WTC11 (cell line): ENCODE results near the gene AMMECR1. TPM values are rescaled to one million over a fixed set of nuclear protein-coding genes. Genes with fewer than 3 reads are reported as not detected.

Experiments
- ATAC-seq: fragments of 200-7000 bp; cut with Tn5 transposase; 2 replicates; pipeline ENCODE4 v1.10.0; 2021; ENCODE audit warnings: mild to moderate bottlenecking, moderate library complexity
- CTCF ChIA-PET: fragments of 300-600 bp; sonication (Branson Sonifier 250); formaldehyde crosslinking; loops from one replicate; lab custom pipeline; 2021; ENCODE audit warnings: antibody characterized with exemption; lab: Charles Lee
- POLR2A ChIA-PET: fragments of 350-600 bp; sonication (Branson Sonifier 250); formaldehyde crosslinking; loops from one replicate; lab custom pipeline; 2021; ENCODE audit warnings: antibody characterized with exemption; lab: Charles Lee
- DNase-seq: peaks from one replicate; pipeline ENCODE4 v3.0.0; 2021; ENCODE audit warnings: low spot score
- H3K27ac Mint-ChIP-seq: 2 replicates; pipeline ENCODE4 v1.8.0; 2021; ENCODE audit warnings: mixed read lengths
- H3K27me3 Mint-ChIP-seq: 2 replicates; pipeline ENCODE4 v1.8.0; 2021; ENCODE audit warnings: low read depth, mild to moderate bottlenecking, moderate library complexity, mixed read lengths
- H3K36me3 Mint-ChIP-seq: 2 replicates; pipeline ENCODE4 v1.8.0; 2021; ENCODE audit warnings: mixed read lengths
- H3K4me1 Mint-ChIP-seq: 2 replicates; pipeline ENCODE4 v1.8.0; 2022; ENCODE audit warnings: mixed read lengths
- H3K4me3 Mint-ChIP-seq: 2 replicates; pipeline ENCODE4 v1.8.0; 2021; ENCODE audit warnings: mild to moderate bottlenecking, moderate library complexity, mixed read lengths
- H3K9me3 Mint-ChIP-seq: 2 replicates; pipeline ENCODE4 v1.8.0; 2021; ENCODE audit warnings: mixed read lengths
- ARID4B ChIP-seq: sonication (generic); formaldehyde crosslinking; IDR thresholded peaks from 2 replicates; pipeline ENCODE4 v1.8.0; 2023; ENCODE audit warnings: missing genetic modification reagents, mild to moderate bottlenecking, borderline replicate concordance
- E2F5 ChIP-seq: sonication (generic); formaldehyde crosslinking; IDR thresholded peaks from 2 replicates; pipeline ENCODE4 v1.8.1; 2022; ENCODE audit warnings: mild to moderate bottlenecking, moderate library complexity, missing genetic modification reagents
- GABPB1 ChIP-seq: sonication (generic); formaldehyde crosslinking; IDR thresholded peaks from 2 replicates; pipeline ENCODE4 v1.8.1; 2023; ENCODE audit warnings: mild to moderate bottlenecking, missing genetic modification reagents
- PRDM15 ChIP-seq: sonication (generic); formaldehyde crosslinking; IDR thresholded peaks from 2 replicates; pipeline ENCODE4 v1.8.0; 2022; ENCODE audit warnings: missing genetic modification reagents
- TEAD1 ChIP-seq: sonication (generic); formaldehyde crosslinking; IDR thresholded peaks from 2 replicates; pipeline ENCODE4 v1.8.0; 2022; ENCODE audit warnings: mild to moderate bottlenecking, missing genetic modification reagents
- ZNF219 ChIP-seq: sonication (generic); formaldehyde crosslinking; IDR thresholded peaks from 2 replicates; pipeline ENCODE4 v1.8.0; 2023; ENCODE audit warnings: missing genetic modification reagents, mild to moderate bottlenecking, borderline replicate concordance
- ZSCAN18 ChIP-seq: fragments of 250-450 bp; sonication (Bioruptor Pico); IDR thresholded peaks from 2 replicates; pipeline ENCODE4 v2.1.2; 2022; ENCODE audit warnings: mild to moderate bottlenecking, moderate library complexity
- total RNA-seq: library from RNA; stranded (reverse); gene quantifications from 3 replicates; pipeline ENCODE4 v1.2.3, GENCODE V29; 2021
- TF ChIP-seq, protein P1 (sequence below): sonication (generic); formaldehyde crosslinking; IDR thresholded peaks from 2 replicates; pipeline ENCODE4 v1.8.1; 2023; ENCODE audit warnings: mild to moderate bottlenecking, moderate library complexity, missing genetic modification reagents
- TF ChIP-seq, protein P2 (sequence below): sonication (generic); formaldehyde crosslinking; IDR thresholded peaks from 2 replicates; pipeline ENCODE4 v1.8.0; 2022; ENCODE audit warnings: mild to moderate bottlenecking, missing genetic modification reagents
- TF ChIP-seq, protein P3 (sequence below): sonication (generic); formaldehyde crosslinking; IDR thresholded peaks from 2 replicates; pipeline ENCODE4 v1.8.0; 2023; ENCODE audit warnings: mild to moderate bottlenecking, missing genetic modification reagents
- TF ChIP-seq, protein P4 (sequence below): fragments of 200-600 bp; IDR thresholded peaks from 2 replicates; pipeline ENCODE4 v1.8.0; 2022; ENCODE audit warnings: antibody characterized with exemption

Gene AMMECR1
- total RNA-seq, 1 experiment from 2014 or later = 18.1 TPM

GRCh38 chrX:110219920-110220319 lies 98.0 kb downstream of the AMMECR1 start (continued):
- TF ChIP-seq, protein P1, sequence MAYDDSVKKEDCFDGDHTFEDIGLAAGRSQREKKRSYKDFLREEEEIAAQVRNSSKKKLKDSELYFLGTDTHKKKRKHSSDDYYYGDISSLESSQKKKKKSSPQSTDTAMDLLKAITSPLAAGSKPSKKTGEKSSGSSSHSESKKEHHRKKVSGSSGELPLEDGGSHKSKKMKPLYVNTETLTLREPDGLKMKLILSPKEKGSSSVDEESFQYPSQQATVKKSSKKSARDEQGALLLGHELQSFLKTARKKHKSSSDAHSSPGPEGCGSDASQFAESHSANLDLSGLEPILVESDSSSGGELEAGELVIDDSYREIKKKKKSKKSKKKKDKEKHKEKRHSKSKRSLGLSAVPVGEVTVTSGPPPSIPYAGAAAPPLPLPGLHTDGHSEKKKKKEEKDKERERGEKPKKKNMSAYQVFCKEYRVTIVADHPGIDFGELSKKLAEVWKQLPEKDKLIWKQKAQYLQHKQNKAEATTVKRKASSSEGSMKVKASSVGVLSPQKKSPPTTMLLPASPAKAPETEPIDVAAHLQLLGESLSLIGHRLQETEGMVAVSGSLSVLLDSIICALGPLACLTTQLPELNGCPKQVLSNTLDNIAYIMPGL (CRISPR knock-in tag) = no peak
- TF ChIP-seq, protein P2, sequence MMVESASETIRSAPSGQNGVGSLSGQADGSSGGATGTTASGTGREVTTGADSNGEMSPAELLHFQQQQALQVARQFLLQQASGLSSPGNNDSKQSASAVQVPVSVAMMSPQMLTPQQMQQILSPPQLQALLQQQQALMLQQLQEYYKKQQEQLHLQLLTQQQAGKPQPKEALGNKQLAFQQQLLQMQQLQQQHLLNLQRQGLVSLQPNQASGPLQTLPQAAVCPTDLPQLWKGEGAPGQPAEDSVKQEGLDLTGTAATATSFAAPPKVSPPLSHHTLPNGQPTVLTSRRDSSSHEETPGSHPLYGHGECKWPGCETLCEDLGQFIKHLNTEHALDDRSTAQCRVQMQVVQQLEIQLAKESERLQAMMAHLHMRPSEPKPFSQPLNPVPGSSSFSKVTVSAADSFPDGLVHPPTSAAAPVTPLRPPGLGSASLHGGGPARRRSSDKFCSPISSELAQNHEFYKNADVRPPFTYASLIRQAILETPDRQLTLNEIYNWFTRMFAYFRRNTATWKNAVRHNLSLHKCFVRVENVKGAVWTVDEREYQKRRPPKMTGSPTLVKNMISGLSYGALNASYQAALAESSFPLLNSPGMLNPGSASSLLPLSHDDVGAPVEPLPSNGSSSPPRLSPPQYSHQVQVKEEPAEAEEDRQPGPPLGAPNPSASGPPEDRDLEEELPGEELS (CRISPR knock-in tag) = no peak

DNA sequence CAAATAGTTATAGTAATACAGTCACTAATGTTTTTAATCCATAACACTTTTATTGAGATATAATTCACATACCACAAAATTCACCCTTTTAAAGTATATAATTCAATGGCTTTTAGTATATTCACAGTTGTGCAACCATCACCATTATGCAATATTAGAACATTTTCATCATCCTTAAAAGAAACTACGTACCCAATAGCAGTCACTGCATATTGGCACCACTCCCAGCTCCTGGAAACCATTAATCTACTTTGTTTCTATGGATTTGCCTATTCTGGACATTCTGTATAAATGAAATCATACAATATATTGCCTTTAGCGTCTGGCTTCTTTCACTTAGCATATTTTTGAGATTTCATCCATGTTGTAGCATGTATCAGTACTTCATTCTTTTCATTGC lies 99.3 kb downstream of the AMMECR1 start:
- TF ChIP-seq E2F5 (CRISPR knock-in tag) (no peak), TEAD1 (CRISPR knock-in tag) (no peak), PRDM15 (CRISPR knock-in tag) (no peak), ZSCAN18 (CRISPR knock-in tag) (no peak)
- no peak overlapping the region for H3K27ac Mint-ChIP-seq
- H3K27me3 Mint-ChIP-seq = no peaks in the 10 kb centered on the region
- POLR2A ChIA-PET = no interaction called here
- H3K4me1 Mint-ChIP-seq = no peaks in the 10 kb centered on the region; the same call in 1 of the 2 replicates
- CTCF ChIA-PET = interaction anchor here (1.1 kb wide), 1 partner anchor 51 kb away, joined by 3 read pairs; no protein-coding TSS in a partner anchor
- DNase-seq = no peak
- no peaks in the 10 kb centered on the region for H3K36me3 Mint-ChIP-seq
- ATAC-seq = no peak
- H3K4me3 Mint-ChIP-seq = no peak overlapping the region
- H3K9me3 Mint-ChIP-seq = no peaks in the 10 kb centered on the region

GRCh38 chrX:110216027-110216426 lies 101.9 kb downstream of the AMMECR1 start:
- Mint-ChIP-seq H3K9me3 (no peaks in the 10 kb centered on the region), H3K27me3 (no peaks in the 10 kb centered on the region), H3K4me1 (no peaks in the 10 kb centered on the region), H3K36me3 (no peaks in the 10 kb centered on the region), H3K27ac (no peak overlapping the region), H3K4me3 (no peak overlapping the region)
- ChIA-PET POLR2A (no interaction called here), CTCF (no interaction called here)
- no peak for ATAC-seq
- DNase-seq = no peak
- TF ChIP-seq GABPB1 = no peak
- TF ChIP-seq, protein P3, sequence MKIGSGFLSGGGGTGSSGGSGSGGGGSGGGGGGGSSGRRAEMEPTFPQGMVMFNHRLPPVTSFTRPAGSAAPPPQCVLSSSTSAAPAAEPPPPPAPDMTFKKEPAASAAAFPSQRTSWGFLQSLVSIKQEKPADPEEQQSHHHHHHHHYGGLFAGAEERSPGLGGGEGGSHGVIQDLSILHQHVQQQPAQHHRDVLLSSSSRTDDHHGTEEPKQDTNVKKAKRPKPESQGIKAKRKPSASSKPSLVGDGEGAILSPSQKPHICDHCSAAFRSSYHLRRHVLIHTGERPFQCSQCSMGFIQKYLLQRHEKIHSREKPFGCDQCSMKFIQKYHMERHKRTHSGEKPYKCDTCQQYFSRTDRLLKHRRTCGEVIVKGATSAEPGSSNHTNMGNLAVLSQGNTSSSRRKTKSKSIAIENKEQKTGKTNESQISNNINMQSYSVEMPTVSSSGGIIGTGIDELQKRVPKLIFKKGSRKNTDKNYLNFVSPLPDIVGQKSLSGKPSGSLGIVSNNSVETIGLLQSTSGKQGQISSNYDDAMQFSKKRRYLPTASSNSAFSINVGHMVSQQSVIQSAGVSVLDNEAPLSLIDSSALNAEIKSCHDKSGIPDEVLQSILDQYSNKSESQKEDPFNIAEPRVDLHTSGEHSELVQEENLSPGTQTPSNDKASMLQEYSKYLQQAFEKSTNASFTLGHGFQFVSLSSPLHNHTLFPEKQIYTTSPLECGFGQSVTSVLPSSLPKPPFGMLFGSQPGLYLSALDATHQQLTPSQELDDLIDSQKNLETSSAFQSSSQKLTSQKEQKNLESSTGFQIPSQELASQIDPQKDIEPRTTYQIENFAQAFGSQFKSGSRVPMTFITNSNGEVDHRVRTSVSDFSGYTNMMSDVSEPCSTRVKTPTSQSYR (CRISPR knock-in tag) = no peak
- TF ChIP-seq, protein P4, sequence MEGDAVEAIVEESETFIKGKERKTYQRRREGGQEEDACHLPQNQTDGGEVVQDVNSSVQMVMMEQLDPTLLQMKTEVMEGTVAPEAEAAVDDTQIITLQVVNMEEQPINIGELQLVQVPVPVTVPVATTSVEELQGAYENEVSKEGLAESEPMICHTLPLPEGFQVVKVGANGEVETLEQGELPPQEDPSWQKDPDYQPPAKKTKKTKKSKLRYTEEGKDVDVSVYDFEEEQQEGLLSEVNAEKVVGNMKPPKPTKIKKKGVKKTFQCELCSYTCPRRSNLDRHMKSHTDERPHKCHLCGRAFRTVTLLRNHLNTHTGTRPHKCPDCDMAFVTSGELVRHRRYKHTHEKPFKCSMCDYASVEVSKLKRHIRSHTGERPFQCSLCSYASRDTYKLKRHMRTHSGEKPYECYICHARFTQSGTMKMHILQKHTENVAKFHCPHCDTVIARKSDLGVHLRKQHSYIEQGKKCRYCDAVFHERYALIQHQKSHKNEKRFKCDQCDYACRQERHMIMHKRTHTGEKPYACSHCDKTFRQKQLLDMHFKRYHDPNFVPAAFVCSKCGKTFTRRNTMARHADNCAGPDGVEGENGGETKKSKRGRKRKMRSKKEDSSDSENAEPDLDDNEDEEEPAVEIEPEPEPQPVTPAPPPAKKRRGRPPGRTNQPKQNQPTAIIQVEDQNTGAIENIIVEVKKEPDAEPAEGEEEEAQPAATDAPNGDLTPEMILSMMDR = no peak
- no peak for TF ChIP-seq ARID4B (CRISPR knock-in tag)
- TF ChIP-seq ZNF219 = no peak
